Measurements from ENCODE around the gene RABEP2.
"Not testable (repeated sequence)": the region's sequence is repeated elsewhere in the genome, so short reads cannot be mapped to it uniquely, and the experiment has no call there.

The RABEP2 gene

DNA sequence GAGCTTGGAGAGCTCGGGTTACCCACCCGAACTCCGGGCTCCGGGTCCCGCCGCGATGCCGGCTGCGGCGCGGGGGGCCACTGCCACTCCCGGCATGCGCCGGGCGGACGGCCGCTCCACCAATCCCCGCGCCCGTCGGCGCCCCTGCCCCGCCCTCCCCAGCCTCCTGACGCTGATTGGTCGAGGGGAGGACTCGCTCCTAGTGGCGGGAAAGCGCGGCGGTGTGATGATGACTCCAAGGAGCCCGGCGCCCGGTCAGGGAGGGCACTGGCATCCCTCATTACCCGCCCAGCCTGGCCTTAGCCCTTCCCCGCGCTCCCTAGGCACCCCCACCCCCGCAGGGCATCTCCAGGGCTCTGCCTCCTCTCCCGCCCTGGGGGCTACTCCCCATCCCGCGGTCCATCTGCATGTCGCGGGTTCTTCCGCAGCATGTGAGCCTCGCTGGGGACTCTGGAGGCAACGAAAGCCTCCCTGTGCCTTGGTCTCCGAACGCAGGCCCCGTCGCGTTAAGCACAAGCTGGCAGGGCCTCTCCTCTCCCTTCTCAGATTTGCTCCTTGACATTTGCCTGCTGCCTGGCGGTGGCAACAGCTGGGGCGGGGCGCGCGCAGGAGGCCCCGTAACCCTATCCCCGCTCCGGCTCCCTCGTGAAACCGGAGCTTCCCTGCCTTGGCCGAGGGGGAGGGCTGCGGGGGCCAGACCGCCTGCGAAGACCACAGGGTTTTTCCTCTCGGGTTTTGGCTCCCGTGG, 45.0 kb downstream of the RABEP2 start:
- DNase-seq: peak; percentile 26 to 90 (median 76)

DNA sequence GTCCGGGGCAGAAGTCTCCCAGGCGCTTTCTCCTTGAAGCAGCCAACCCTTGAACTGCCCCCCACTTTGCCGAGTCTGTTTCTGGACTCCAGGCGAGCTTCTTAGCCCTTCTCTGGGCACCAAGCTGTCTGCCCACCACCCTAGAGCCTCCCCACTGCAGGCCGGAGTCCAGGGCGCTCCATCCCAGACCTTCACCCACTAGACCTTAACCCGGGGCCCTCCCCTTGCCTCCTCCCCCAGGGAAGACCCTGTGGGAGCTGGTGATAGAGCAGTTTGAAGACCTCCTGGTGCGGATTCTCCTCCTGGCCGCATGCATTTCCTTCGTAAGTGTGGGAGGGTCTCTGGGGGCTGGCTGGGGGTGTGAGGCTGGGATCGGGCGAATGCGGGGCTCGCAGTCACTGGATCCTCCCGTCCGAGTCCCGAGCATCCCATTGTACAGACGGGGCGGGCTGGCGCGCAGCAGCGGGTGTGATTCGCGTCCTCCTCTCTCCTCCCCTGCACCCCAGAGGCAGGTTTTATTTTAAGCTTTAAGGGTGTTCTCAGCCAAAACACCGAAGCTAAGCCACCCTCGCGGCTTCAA, 45.7 kb downstream of the RABEP2 start:
- DNase-seq: peak in 2 of 51 donors; percentile 38 to 56

DNA sequence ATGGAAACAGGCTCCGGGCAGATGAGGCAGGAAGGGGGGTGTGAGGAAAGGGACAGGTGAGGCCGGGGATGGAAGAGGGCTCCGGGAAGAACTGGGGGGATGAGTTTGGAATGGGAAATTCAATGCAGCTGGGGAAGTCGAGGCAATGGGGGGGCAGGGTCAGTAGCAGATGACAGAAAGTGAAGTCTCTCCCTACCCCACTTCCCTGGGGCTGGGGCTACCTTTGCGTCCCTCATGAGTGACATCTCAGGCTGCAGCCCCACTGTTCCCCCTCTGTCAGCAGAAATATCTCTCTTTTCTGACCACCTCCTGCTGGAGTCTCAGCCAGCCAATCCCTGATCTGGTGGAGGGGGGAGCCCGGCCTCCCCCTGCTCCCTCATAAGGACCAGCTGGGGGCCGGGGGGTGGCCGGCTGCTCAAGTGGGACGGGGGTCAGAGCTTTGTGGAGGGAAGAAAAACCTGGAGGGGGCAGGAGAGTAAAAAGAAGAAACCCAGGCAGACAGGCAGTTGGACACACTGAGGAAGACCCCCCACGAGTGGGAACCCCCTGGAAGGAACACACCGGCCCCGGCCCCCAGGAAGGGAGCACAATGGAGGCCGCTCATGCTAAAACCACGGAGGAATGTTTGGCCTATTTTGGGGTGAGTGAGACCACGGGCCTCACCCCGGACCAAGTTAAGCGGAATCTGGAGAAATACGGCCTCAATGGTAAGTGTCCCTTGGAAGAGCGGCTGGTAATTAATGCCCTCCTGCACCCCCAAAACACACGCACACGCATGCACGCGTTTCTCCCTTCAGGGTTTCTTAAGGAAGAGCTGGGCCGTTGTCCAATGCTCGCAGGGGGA, 46.7 kb downstream of the RABEP2 start, which contains the start of gene ATP2A1:
Gene ATP2A1 (plus strand): TSS at position 406 of the 844 bp plus-strand sequence. CDS start 184 bp downstream, at position 590.
- no peak for DNase-seq

DNA sequence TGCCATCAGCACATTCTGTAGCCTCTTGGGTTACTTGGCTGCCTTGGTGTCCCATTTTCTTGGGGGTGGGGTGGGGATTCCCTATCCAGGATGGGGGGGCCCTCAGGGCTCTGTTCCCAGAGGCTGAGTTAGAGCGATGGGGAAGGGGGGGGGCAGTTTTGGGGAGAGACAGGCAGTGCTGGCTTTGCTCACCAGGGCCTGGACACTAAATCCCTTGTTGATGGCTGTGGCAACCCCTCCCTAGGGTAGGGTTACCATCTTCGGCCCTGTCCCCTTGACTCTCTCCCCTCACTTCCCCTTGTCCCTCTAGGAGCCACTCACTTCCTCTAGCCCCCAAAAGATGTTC, 47.4 kb downstream of the RABEP2 start:
- no peak for DNase-seq

DNA sequence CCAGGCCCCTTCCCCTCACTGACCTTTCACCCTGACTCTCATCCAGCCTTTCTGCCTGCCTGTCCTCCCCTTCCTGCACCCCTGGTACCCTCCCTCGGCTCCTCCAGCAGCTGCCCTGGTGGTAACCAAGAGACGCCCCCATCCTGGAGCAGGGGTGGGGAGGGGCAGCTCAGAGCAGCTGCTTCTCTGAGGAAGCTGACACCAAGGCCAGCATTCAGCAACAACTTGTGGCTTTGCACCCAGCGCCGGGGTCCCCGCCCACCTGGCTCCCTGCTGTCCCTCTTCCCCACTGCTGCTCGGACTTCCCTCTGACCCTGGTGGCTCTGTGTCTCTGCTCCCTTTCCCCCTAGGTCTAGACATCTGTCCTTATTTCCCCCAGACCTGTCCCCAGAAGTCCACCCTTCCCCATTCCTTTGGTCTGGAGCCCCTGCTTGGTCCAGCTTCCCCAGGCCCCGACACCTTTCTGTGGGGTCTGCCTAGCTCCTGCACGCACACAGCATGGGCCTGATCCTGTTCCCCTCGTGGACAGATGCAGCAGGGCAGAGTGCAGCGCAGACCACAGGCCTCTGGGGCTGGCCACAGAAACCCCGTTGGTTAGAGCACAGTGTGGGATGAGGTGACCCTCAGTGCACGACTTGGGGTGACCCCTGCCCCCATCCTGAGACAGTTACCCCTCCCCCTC, 47.9 kb downstream of the RABEP2 start:
- DNase-seq: no peak

DNA sequence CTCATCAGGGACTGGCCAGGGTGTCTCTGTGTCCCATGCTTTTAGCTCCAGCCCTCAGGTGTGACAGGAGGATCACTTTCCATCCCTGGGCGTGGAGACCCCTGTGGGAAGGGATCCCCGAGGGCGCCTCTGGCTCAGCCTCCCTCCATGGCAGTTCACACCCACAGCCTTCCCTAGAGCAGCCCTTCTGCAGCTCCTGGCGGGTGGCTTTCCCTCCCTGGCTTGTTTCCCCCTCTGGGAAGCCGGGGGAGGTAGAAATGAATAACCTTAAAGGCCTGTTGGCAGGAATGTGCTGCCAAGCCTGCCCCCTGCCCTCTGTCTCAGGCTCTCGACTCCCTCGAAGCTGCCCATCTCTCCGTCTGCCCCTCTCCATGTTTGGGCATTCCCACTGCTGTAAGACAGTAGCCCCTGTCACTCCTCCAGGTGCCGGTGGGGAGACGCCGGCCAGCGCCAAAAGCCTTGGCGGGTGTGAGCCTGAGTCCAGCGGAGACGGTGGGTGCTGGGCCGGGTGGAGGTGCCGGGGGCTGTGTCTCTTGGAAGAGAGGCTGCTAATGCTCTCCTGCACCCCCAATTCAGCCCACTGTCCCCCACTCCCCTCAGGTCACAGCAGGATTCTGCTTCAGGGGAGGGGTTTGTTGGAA, 48.9 kb downstream of the RABEP2 start:
- no peak for DNase-seq

DNA sequence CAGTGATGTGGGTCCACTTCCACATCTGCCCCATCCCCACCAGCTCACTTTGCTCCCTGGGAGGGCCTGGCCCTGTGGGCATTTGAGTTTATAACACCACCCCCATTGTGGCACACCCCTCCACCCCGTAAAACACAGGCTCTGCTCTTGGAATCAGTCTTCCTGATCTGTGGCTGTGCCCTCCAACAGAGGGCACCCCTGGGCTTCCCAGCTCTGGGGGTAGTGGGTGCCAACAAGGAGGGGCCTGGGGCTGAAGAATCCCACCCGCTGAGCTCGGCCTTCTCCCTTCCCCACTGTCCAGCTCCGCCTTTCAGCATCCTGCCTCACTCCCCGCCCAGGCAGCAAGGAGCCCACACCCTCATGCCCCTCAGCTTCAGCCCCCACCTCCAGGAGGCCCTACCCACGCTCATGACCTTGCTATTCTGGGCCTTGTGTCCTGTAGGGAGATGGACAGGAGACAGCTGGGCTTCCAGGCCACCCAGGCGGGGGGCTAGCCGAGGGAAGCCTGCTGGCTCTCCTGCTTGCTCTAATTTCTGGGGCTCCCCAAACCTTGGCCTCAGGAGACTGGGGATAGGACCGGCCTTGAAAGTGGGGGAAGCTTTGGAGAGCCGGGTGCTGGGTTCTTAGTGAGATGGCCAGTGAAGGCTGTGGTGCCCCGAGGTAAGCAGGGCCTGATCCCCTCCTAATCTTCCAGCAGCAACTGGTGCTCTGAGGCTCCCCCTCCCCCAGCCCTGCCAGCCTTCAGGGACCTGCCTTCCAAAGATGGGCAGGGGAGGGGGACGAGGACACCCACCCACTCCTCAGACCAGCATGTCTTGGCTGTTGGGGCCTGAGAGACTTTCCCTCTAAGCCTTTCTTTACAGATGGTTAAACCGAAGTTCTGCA, 49.7 kb downstream of the RABEP2 start:
- no peak for DNase-seq

DNA sequence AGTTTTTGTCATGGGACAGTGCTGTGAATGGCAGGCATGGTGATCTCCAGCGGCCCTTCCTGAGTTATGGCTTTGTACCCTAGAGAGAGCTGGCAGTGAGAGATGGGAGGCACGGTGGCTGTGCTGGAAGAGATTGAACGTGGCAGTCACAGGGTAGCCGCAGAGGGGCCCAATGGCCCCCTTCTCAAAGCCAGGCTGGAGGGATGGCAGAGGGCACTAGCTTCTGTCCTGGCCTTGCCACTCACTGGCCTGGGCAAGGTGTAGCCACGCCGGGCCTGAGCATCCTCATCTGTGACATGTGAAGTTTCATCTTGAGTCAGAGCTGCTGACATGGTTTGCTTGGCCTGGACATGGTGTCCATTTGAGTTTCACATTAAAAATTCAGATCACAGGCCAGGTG, 50.6 kb downstream of the RABEP2 start:
- DNase-seq: no peak

DNA sequence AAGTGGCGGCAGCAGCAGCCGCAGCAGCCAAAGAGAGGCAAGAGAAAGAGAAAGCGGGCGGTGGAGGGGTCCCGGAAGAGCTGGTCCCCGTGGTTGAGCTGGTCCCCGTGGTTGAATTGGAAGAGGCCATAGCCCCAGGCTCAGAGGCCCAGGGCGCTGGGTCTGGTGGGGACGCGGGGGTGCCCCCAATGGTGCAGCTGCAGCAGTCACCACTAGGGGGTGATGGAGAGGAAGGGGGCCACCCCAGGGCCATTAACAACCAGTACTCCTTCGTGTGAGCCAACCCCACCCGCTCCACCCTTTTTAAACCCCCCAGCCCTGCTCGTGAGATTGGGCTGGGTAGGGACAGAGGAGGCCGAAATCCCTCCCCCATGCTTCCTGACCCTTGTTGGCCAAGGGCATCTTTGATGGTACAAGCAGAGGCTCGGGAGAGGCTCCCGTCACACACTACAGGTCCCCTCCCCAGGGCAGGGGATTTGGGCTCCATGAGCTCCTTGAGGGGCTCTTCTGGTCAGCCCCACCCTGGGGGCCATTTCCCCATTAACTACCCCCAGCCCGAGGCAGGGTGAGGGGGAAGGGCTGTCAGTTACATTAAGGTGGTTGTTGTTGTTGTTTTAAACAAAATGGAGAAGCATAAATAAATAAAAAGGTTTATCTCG, 51.4 kb downstream of the RABEP2 start:
- no peak for DNase-seq

DNA sequence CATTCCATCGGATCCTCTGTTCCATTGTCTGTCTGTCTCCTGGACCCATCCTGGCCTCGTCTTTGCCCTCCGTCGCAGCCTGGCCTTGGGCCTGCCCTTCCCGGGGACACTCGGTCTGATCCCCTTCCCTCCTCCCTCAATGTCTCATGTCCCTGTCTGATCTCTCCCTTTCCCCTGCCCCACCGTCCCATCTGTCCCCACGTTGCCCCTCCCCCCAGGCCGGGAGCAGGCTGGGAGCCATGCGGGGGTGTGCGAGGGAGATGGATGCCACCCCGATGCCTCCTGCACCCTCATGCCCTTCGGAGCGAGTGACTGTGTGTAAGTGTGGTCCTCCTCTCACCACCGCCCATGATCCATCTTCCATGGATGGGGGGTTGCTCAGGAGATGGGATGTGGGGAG, 52.1 kb downstream of the RABEP2 start:
- DNase-seq: no peak

DNA sequence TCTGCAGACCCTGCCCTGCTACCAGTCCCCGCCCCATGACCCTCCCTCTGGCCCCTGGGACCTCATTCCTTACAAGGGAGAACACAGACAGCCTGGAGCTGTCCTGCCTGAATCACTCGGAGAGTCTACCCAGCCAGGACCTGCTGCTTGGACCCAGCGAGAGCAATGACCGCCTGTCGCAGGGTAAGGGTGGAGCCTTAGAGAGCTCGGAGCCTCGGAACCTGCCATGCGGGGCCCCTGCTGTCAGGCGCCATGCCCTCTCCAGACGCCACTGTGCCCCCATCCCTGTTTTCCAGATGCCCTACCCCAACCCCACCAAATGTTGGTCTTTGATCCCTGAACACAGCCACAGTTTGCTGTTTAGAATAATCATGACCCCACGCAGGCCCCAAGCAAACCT, 55.8 kb downstream of the RABEP2 start:
- no peak for DNase-seq

DNA sequence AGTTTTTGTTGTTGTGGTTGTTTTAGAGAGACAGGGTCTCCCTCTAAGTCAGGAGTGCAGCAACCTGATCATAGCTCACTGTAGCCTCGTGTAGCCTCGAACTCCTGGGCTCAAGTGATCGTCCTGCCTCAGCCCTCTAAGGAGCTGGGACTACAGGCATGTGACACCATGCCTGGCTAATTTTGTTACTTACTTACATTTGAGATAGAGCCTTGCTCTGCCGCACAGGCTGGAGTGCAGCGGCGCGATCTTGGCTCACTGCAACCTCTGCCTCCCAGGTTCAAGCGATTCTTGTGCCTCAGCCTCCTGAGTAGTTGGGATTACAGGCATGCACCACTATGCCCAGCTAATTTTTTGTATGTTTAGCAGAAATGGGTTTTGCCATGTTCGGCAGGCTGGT, 57.4 kb downstream of the RABEP2 start:
- DNase-seq: not testable (repeated sequence)

DNA sequence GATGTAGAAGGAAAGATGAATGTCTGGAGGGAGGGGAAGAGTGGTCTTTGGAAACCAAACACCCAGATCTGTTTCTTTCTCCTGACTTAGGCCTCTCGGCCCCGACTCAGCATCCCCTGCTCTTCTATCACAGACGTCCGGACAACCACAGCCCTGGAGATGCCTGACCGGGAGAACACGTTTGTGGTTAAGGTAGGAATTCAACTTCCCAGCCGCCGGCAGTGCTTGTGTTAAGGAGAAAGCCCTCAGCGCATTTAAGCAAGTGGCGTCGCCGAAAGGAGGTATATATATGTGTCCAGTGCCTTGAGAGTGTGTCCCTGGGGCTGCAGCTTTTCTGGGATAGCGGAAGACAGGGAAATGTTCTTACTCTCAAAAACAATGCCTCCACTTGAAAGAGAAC, 57.8 kb downstream of the RABEP2 start:
- DNase-seq: no peak

DNA sequence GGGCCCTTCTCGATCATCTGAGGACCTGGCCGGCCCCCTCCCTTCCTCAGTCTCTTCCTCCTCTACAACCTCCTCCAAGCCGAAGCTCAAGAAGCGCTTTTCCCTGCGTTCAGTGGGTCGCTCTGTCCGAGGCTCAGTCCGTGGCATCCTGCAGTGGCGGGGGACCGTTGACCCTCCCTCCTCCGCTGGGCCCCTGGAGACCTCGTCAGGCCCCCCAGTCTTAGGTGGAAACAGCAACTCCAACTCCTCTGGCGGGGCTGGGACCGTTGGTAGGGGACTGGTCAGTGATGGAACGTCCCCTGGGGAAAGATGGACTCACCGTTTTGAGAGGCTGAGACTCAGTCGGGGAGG, 58.6 kb downstream of the RABEP2 start:
- DNase-seq: no peak

DNA sequence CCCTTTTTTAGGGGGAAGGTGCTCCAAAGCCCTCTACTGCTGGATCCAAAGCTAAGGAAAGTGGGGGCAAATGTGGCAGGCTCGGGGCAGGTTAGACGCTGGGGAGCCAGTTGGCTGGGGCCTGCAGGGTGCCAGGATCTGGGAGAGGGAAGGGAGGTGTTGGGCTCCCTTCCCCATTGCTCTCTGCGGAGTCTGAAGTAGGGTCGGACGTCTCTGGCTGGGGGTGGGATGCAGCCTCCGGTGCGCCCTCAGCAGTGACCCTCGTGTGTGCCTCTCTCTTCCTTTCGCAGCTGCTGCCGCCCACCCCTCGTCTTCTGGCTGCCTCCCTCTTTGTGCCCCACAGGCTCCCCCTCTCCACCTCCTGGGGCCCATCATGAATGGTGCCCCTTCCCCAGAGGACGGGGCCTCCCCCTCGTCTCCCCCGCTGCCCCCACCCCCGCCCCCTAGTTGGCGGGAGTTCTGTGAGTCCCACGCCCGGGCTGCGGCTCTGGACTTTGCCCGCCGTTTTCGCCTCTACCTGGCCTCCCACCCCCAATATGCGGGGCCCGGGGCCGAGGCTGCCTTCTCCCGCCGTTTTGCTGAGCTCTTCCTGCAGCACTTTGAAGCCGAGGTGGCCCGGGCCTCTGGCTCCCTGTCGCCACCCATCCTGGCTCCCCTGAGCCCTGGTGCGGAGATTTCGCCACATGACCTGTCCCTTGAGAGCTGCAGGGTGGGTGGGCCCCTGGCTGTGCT, 59.1 kb downstream of the RABEP2 start:
- no peak for DNase-seq

DNA sequence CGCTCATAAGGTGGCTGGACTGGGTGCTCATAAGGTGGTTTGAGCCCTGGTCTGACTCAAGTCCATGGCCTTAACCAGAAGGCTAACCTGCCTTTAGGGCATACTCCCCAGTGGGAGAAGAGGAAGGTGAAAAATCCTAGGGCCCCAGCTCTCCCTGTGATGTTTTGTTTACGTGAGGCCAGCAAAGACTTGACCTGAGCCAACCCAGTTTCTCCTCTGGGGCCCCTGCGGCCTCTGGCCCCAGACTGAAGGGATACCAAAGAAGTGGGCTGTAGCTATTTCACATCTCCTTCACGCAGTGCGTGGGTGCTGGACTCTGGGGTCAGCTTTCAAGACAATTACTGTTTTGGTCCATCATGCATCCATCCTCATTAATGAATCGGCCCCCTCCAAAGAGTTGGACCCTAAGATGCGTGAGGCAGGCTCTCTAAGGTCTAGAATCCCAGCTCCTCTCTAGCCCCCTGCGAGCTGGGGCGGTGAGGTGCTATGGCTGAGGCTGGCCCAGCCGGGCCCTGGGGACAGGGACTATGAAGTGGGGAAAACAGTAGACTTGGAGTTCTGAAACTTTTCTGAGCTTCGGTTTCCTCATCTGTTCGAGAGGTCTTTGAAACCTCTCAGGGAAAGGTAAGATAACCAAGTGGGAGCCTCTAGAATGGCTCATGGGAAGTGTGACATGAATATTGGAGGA, 59.9 kb downstream of the RABEP2 start:
- no peak for DNase-seq

DNA sequence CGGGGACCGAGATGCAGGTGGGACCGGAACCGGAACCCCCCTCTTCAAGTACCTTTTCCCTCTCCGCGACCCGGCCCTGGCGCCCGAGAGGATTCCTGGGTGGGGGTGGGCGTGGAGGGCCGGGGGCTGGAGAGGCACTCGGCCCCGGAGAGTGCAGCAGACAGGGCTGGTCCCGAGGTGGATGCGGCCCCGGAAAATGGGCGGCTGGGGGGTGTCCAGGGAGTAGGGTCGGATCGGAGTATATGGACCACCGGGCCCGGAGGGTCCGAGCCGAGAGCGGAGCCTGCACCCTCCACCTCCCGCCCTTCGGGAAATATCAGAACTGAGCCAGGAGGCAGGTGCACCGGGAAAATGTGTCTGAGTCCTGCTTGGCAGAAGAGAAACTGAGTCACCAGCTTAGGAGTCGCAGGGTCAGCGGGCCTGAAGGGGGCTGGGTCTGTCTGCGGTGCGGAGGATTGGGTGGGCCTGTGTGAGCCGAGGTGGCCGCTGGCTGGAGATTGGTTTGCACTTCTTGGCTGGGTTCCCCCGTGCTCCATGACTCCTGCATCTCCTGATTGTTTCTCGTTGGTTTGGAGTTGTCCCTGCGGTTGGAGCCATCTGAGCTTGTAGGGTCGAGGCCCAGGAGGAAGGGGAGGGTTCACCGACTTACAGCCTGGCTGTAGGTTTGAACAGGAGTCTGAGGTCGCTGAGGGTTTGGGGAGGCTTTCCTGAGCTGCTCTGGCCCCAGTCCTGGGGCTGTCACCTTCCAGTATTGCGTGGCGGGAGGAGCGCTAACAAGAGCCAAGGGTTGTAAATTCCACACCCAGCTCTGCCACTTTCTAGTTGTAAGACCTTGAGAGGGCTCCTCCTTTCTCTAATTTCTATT, 60.9 kb downstream of the RABEP2 start:
- DNase-seq: peak in 11 of 51 donors; percentile 2 to 59 (median 48)

DNA sequence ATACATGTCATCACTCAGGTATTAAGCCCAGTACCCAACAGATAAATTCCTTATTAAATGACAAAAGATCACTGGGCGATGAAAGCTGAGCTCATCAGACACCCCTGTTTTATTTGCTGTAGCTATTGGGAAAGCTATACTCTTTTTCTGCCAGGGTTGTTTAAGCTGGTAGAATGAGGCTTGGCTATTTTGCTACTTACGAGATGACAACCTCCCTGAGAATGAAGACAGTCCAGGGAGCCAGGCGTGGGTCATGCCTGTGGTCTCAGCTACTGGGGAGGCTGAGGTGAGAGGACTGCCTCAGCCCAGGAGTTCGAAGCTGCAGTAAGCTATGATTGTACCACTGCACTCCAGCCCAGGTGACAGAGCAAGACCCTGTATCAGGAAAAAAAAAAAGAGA, 65.7 kb downstream of the RABEP2 start:
- no peak for DNase-seq
